Measurements from ENCODE around the gene KLK11.
"Not testable (repeated sequence)": the region's sequence is repeated elsewhere in the genome, so short reads cannot be mapped to it uniquely, and the experiment has no call there.

Gene KLK11

GRCh38 chr19:50998061-50998460 lies 28.4 kb downstream of the KLK11 start:
- DNase-seq (ENCODE audit: low read depth in 1 of 2, low spot score in 1 of 2): no peak
- TF ChIP-seq JUND (IDR thresholded peaks at IDR 0.05; ENCODE audit: low read depth): no peak
- in situ Hi-C loops (cut with HindIII; ENCODE audit: low pct_unique_long_range_greater_than_20kb, low sequenced_read_pairs): no loop called here

GRCh38 chr19:50994129-50994528 lies 32.3 kb downstream of the KLK11 start:
- no peak for TF ChIP-seq JUND (IDR thresholded peaks at IDR 0.05; ENCODE audit: low read depth)

DNA sequence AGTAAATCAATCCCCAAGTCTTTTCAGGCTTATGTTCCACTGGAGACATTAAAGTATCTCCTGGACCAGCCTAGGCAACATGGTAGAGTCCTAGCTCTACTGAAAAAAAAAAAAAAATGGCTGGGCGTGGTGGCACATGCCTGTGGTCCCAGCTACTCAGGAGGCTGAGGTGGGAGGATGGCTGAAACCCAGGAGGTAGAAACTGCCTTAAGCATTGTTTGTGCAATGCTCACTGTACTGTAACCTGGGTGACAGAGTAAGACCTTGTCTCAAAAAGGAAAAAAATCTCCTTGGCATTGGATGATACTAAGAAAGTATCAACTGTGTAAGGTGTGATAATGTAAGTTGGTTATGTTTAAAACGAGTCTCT lies 33.8 kb downstream of the KLK11 start:
- DNase-seq (ENCODE audit: low read depth in 1 of 2, low spot score in 1 of 2): no peak
- in situ Hi-C loops (cut with HindIII; ENCODE audit: low pct_unique_long_range_greater_than_20kb, low sequenced_read_pairs): no loop called here
- no peak for TF ChIP-seq JUND (IDR thresholded peaks at IDR 0.05; ENCODE audit: low read depth)

More at GRCh38 chr19:50994129-50994528, 32.3 kb downstream of the KLK11 start:
- DNase-seq (ENCODE audit: low read depth in 1 of 2, low spot score in 1 of 2): peak in 1 of 2 experiments; percentile 37
- in situ Hi-C loops (cut with HindIII; ENCODE audit: low pct_unique_long_range_greater_than_20kb, low sequenced_read_pairs): no loop called here

- DNase-seq (ENCODE audit: low read depth in 1 of 2, low spot score in 1 of 2); in situ Hi-C loops (cut with HindIII; ENCODE audit: low pct_unique_long_range_greater_than_20kb, low sequenced_read_pairs): not testable (repeated sequence)
Observed at GRCh38 chr19:50984416-50984815, 42.0 kb downstream of the KLK11 start.

GRCh38 chr19:50983625-50984292 lies 42.7 kb downstream of the KLK11 start, which contains the start of gene KLK7:
Gene KLK7 (minus strand): TSS chr19:50983917. CDS start chr19:50982399, 1,518 bp downstream.
- in situ Hi-C loops (cut with HindIII; ENCODE audit: low pct_unique_long_range_greater_than_20kb, low sequenced_read_pairs): no loop called here
- no peak for DNase-seq (ENCODE audit: low read depth in 1 of 2, low spot score in 1 of 2)
- no peak for TF ChIP-seq JUND (IDR thresholded peaks at IDR 0.05; ENCODE audit: low read depth)

GRCh38 chr19:50982186-50982585 lies 44.2 kb downstream of the KLK11 start:
- no peak for DNase-seq (ENCODE audit: low read depth in 1 of 2, low spot score in 1 of 2)
- in situ Hi-C loops (cut with HindIII; ENCODE audit: low pct_unique_long_range_greater_than_20kb, low sequenced_read_pairs): no loop called here
- TF ChIP-seq JUND (IDR thresholded peaks at IDR 0.05; ENCODE audit: low read depth): no peak

- in situ Hi-C loops (cut with HindIII; ENCODE audit: low pct_unique_long_range_greater_than_20kb, low sequenced_read_pairs): no loop called here
- TF ChIP-seq JUND (IDR thresholded peaks at IDR 0.05; ENCODE audit: low read depth): no peak
- DNase-seq (ENCODE audit: low read depth in 1 of 2, low spot score in 1 of 2): no peak
Observed at GRCh38 chr19:50981587-50982146, 44.7 kb downstream of the KLK11 start.

DNA sequence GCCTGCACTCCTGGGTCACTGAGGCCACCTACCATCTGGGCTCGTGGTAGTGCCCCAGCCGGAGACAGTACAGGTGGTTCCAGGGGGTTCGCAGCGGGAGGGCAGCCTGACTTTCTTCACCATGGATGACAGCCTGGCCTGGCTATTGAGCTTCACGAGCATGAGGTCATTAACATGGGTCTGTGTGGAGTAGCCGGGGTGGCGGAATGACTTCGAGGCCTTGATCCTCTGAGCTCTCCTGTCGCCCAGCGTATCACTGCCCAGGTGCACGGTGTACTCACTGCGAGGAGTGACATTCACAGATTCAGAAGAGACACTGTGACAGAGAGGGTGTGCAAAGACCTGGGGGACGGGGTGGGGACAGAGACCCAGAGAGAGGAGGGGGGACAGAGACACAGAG lies 46.2 kb downstream of the KLK11 start:
- no peak for DNase-seq (ENCODE audit: low read depth in 1 of 2, low spot score in 1 of 2)
- no peak for TF ChIP-seq JUND (IDR thresholded peaks at IDR 0.05; ENCODE audit: low read depth)
- in situ Hi-C loops (cut with HindIII; ENCODE audit: low pct_unique_long_range_greater_than_20kb, low sequenced_read_pairs): no loop called here

- in situ Hi-C loops (cut with HindIII; ENCODE audit: low pct_unique_long_range_greater_than_20kb, low sequenced_read_pairs): no loop called here
- no peak for DNase-seq (ENCODE audit: low read depth in 1 of 2, low spot score in 1 of 2)
- no peak for TF ChIP-seq JUND (IDR thresholded peaks at IDR 0.05; ENCODE audit: low read depth)
Observed at GRCh38 chr19:50979758-50980157, 46.7 kb downstream of the KLK11 start.

- DNase-seq (ENCODE audit: low read depth in 1 of 2, low spot score in 1 of 2): no peak
- TF ChIP-seq JUND (IDR thresholded peaks at IDR 0.05; ENCODE audit: low read depth): no peak
- in situ Hi-C loops (cut with HindIII; ENCODE audit: low pct_unique_long_range_greater_than_20kb, low sequenced_read_pairs): no loop called here
Observed at GRCh38 chr19:50978772-50979390, 47.5 kb downstream of the KLK11 start.

DNA sequence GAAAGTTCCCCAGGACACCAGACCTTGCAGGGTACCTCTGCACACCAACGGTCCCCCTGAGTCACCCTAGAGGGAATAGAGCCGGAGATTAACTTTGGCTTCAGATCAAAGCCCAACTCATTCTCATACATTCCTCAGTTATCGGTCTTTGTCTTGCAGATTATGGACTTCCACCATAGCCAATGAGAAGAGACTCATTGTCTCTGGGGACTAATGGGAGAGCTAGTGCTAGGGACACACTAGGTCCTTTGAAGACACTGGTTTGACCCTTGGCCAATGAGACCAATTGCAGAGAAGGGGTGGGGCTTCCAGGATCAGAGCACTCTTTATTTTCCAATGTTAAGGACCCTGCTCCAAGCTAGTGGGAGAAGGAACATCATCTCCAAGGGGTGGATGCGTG lies 48.8 kb downstream of the KLK11 start:
- TF ChIP-seq JUND (IDR thresholded peaks at IDR 0.05; ENCODE audit: low read depth): no peak
- no peak for DNase-seq (ENCODE audit: low read depth in 1 of 2, low spot score in 1 of 2)
- in situ Hi-C loops (cut with HindIII; ENCODE audit: low pct_unique_long_range_greater_than_20kb, low sequenced_read_pairs): no loop called here

DNA sequence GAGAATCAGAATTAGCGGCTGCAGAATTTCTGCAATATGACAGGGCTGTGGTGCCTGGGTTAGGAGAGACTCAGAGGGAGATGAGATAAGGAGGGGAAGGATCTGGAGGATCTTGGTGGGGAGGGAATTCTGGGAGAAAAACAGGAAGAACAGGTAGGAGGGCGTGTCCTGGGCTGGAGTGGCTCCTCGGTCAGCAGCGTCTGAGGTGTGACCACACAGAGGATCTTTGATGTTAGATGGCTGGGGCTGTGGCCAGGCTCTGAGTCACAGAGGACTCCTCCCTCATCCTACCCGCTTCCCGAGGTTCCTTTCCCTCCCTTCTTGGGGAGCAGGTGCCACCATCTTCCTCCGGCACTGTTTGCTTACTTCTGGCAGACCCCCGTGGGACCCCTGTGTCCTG lies 50.6 kb downstream of the KLK11 start:
- TF ChIP-seq JUND (IDR thresholded peaks at IDR 0.05; ENCODE audit: low read depth): no peak
- in situ Hi-C loops (cut with HindIII; ENCODE audit: low pct_unique_long_range_greater_than_20kb, low sequenced_read_pairs): no loop called here
- DNase-seq (ENCODE audit: low read depth in 1 of 2, low spot score in 1 of 2): peak in 1 of 2 experiments; percentile 43
